Activated CD4-positive, alpha-beta T cell treated with anti-CD3 and anti-CD28 coated beads for 36 hours (primary cell): ENCODE measurements around the gene POLR1G. TPM values are rescaled to one million over a fixed set of nuclear protein-coding genes. Genes with fewer than 3 reads are reported as not detected.
"Not testable (repeated sequence)": the region's sequence is repeated elsewhere in the genome, so short reads cannot be mapped to it uniquely, and the experiment has no call there.

Experiments used
- ATAC-seq: fragments of 200-7000 bp; cut with Tn5 transposase; one replicate; pipeline ENCODE4 v1.10.0; 2021; ENCODE audit warnings: mild to moderate bottlenecking, moderate library complexity
- CTCF ChIA-PET: fragments of 350-600 bp; sonication (Branson Sonifier 250); formaldehyde crosslinking; loops from one replicate; lab custom pipeline; 2021; ENCODE audit warnings: antibody characterized with exemption; lab: Charles Lee
- POLR2A ChIA-PET: fragments of 350-600 bp; sonication (Branson Sonifier 250); formaldehyde crosslinking; loops from one replicate; lab custom pipeline; 2021; ENCODE audit warnings: antibody characterized with exemption, inconsistent platforms; lab: Charles Lee
- DNase-seq: peaks from one replicate; pipeline ENCODE4 v3.0.0-alpha.2; 2020
- H3K27ac Mint-ChIP-seq: one replicate; pipeline ENCODE4 v1.8.0; 2021; ENCODE audit warnings: mixed read lengths
- H3K27me3 Mint-ChIP-seq: one replicate; pipeline ENCODE4 v1.8.0; 2021; ENCODE audit warnings: mixed read lengths
- H3K36me3 Mint-ChIP-seq: one replicate; pipeline ENCODE4 v1.8.0; 2021; ENCODE audit warnings: low read depth, mixed read lengths
- H3K4me1 Mint-ChIP-seq: one replicate; pipeline ENCODE4 v1.8.0; 2021; ENCODE audit warnings: mixed read lengths
- H3K4me3 Mint-ChIP-seq: one replicate; pipeline ENCODE4 v1.8.0; 2021; ENCODE audit warnings: mild to moderate bottlenecking, moderate library complexity, mixed read lengths
- H3K9me3 Mint-ChIP-seq: one replicate; pipeline ENCODE4 v1.8.0; 2021; ENCODE audit warnings: low read depth, mixed read lengths
- intact Hi-C, 2 experiments: fragments of 100-400 bp; cut with DNase I in 1 of 2; cut with micrococcal nuclease in 1 of 2; formaldehyde crosslinking; loops; one replicate each; pipeline versions ENCODE4 v1.14.2 to v1.15.1; 2022 to 2024; cut with DNase I, micrococcal nuclease
- total RNA-seq, 2 experiments: library from RNA; stranded (reverse); gene quantifications; one replicate each; pipeline ENCODE4 v1.2.3, GENCODE V29; 2021

POLR1G gene
- total RNA-seq, 2 experiments from 2014 or later, result 15.8 to 18.4 TPM

- intact Hi-C loops, result loop anchor here in 1 of 2 experiments (10.0 kb wide), 1 partner anchor 243 kb away; no protein-coding TSS in a partner anchor
- no peak overlapping the region for H3K4me3 Mint-ChIP-seq
- H3K4me1 Mint-ChIP-seq, result peaks cover 24% of the 10 kb centered on the region
- CTCF ChIA-PET, result interaction anchor here (1.0 to 3.4 kb wide), 8 partner anchors 11 to 156 kb away, joined by 3 to 17 read pairs (median 8); no protein-coding TSS in a partner anchor
- H3K27me3 Mint-ChIP-seq, result peaks cover 42% of the 10 kb centered on the region
- DNase-seq (no peak), ATAC-seq (no peak)
- H3K9me3 Mint-ChIP-seq, result no peaks in the 10 kb centered on the region
- no peak overlapping the region for H3K27ac Mint-ChIP-seq
- POLR2A ChIA-PET, result interaction anchor here (0.7 kb wide), 2 partner anchors 75 to 240 kb away, joined by 3 read pairs; no protein-coding TSS in a partner anchor
- H3K36me3 Mint-ChIP-seq, result peaks cover 2% of the 10 kb centered on the region
These were observed 4.6 kb upstream of the POLR1G start for GRCh38 chr19:45401815-45402214.

- POLR2A ChIA-PET, result interaction anchor here (0.6 to 0.7 kb wide), 3 partner anchors 10 to 240 kb away, joined by 3 read pairs; no protein-coding TSS in a partner anchor
- H3K9me3 Mint-ChIP-seq, result no peaks in the 10 kb centered on the region
- CTCF ChIA-PET, result interaction anchor here (0.5 to 3.4 kb wide), 13 partner anchors 8 to 280 kb away, joined by 3 to 17 read pairs (median 4); no protein-coding TSS in a partner anchor
These were observed 4.0 kb upstream of the POLR1G start for GRCh38 chr19:45402298-45403061.

GRCh38 chr19:45403272-45403671 lies 3.2 kb upstream of the POLR1G start:
- DNase-seq (no peak), ATAC-seq (no peak)
- no peak overlapping the region for H3K27ac Mint-ChIP-seq
- H3K36me3 Mint-ChIP-seq, result peaks cover 3% of the 10 kb centered on the region
- H3K4me1 Mint-ChIP-seq, result peaks cover 31% of the 10 kb centered on the region
- ChIA-PET CTCF (interaction anchor here (1.0 to 3.4 kb wide), 7 partner anchors 9 to 155 kb away, joined by 3 to 17 read pairs (median 4); no protein-coding TSS in a partner anchor), POLR2A (no interaction called here)
- H3K9me3 Mint-ChIP-seq, result no peaks in the 10 kb centered on the region
- H3K27me3 Mint-ChIP-seq, result peaks cover 34% of the 10 kb centered on the region
- intact Hi-C loops, result loop anchor here in 1 of 2 experiments (10.0 kb wide), 1 partner anchor 242 kb away; no protein-coding TSS in a partner anchor
- no peak overlapping the region for H3K4me3 Mint-ChIP-seq

More at GRCh38 chr19:45402298-45403061, 4.0 kb upstream of the POLR1G start:
- Mint-ChIP-seq H3K27ac (no peak overlapping the region), H3K4me1 (peaks cover 23% of the 10 kb centered on the region), H3K4me3 (no peak overlapping the region), H3K27me3 (peaks cover 37% of the 10 kb centered on the region), H3K36me3 (peaks cover 2% of the 10 kb centered on the region)
- intact Hi-C loops, result loop anchor here in 1 of 2 experiments (10.0 kb wide), 1 partner anchor 242 kb away; no protein-coding TSS in a partner anchor
- ATAC-seq (no peak), DNase-seq (peak; percentile 55)

GRCh38 chr19:45403781-45404556 lies 2.5 kb upstream of the POLR1G start:
- ChIA-PET CTCF (interaction anchor here (0.7 to 3.4 kb wide), 7 partner anchors 36 to 672 kb away, joined by 3 to 17 read pairs (median 3); partner anchors contain the start of gene TRAPPC6A), POLR2A (interaction anchor here (0.7 to 1.1 kb wide), 2 partner anchors 13 to 31 kb away, joined by 3 read pairs; no protein-coding TSS in a partner anchor)
- peak overlapping the region; percentile 95 for H3K4me3 Mint-ChIP-seq
- peaks cover 29% of the 10 kb centered on the region for H3K27me3 Mint-ChIP-seq
- H3K9me3 Mint-ChIP-seq, result no peaks in the 10 kb centered on the region
- no peak overlapping the region for H3K27ac Mint-ChIP-seq
- DNase-seq (peak; percentile 87), ATAC-seq (peak; percentile 15)
- peaks cover 33% of the 10 kb centered on the region for H3K4me1 Mint-ChIP-seq
- intact Hi-C loops, result loop anchor here in 1 of 2 experiments (1.0 to 10.0 kb wide), 2 partner anchors 74 to 241 kb away; no protein-coding TSS in a partner anchor
- peaks cover 9% of the 10 kb centered on the region for H3K36me3 Mint-ChIP-seq

GRCh38 chr19:45404557-45405434 lies 1.6 kb upstream of the POLR1G start, which contains the start of gene PPP1R13L:
Gene PPP1R13L, minus strand, starts transcription at chr19:45405069. Its CDS starts 6,751 bp downstream, at chr19:45398318.
- H3K27ac Mint-ChIP-seq, result peak within 1 kb of the TSS; percentile 97
- peak; percentile 40 for ATAC-seq
- intact Hi-C loops, result loop anchor here (1.0 to 10.0 kb wide), 9 partner anchors 34 to 514 kb away; partner anchors contain the start of genes DMWD (in 1 of the 2), ERCC2 (in 1 of the 2), OPA3 (in 1 of the 2) and PPP1R37 (in 1 of the 2)
- H3K36me3 Mint-ChIP-seq, result peaks cover 16% of the 10 kb centered on the region
- ChIA-PET CTCF (interaction anchor here (0.5 to 3.4 kb wide), 7 partner anchors 9 to 673 kb away, joined by 3 to 17 read pairs (median 3); partner anchors contain the start of gene TRAPPC6A), POLR2A (interaction anchor here (1.1 kb wide), 1 partner anchor 14 kb away, joined by 3 read pairs; no protein-coding TSS in a partner anchor)
- H3K4me3 Mint-ChIP-seq, result peak within 1 kb of the TSS; percentile 95
- H3K27me3 Mint-ChIP-seq, result peaks cover 29% of the 10 kb centered on the region
- H3K4me1 Mint-ChIP-seq, result peaks cover 34% of the 10 kb centered on the region
- no peaks in the 10 kb centered on the region for H3K9me3 Mint-ChIP-seq
- peak; percentile 85 for DNase-seq

- peak overlapping the region; percentile 95 for H3K4me3 Mint-ChIP-seq
- intact Hi-C loops, result loop anchor here (1.0 to 10.0 kb wide), 23 partner anchors 18 to 515 kb away; partner anchors contain the start of genes BLOC1S3 (in 1 of the 2), CLPTM1 (in 1 of the 2), DMWD (in 1 of the 2) and ERCC1 (in 1 of the 2)
- ChIA-PET POLR2A (interaction anchor here (0.7 kb wide), 1 partner anchor 73 kb away, joined by 4 read pairs; no protein-coding TSS in a partner anchor), CTCF (interaction anchor here (0.5 to 2.1 kb wide), 3 partner anchors 10 to 73 kb away, joined by 3 to 11 read pairs (median 3); no protein-coding TSS in a partner anchor)
- ATAC-seq (peak; percentile 59), DNase-seq (peak; percentile 91)
- H3K9me3 Mint-ChIP-seq, result no peaks in the 10 kb centered on the region
- peak overlapping the region; percentile 97 for H3K27ac Mint-ChIP-seq
- peaks cover 20% of the 10 kb centered on the region for H3K36me3 Mint-ChIP-seq
- peaks cover 34% of the 10 kb centered on the region for H3K4me1 Mint-ChIP-seq
- H3K27me3 Mint-ChIP-seq, result peaks cover 23% of the 10 kb centered on the region
These were observed 814 bp upstream of the POLR1G start for GRCh38 chr19:45405435-45406225.

GRCh38 chr19:45407091-45407375 lies 589 bp downstream of the POLR1G start:
- ATAC-seq (no peak), DNase-seq (no peak)
- intact Hi-C loops, result loop anchor here (1.0 to 10.0 kb wide), 5 partner anchors 16 to 452 kb away; partner anchors contain the start of genes CLPTM1 (in 1 of the 2), ERCC1 (in 1 of the 2) and PPP1R37 (in 1 of the 2)
- CTCF ChIA-PET, result interaction anchor here (0.7 to 2.0 kb wide), 3 partner anchors 72 to 206 kb away, joined by 3 to 10 read pairs (median 6); no protein-coding TSS in a partner anchor
- H3K27ac Mint-ChIP-seq, result peak overlapping the region; percentile 73
- POLR2A ChIA-PET, result no interaction called here
- H3K9me3 Mint-ChIP-seq, result no peaks in the 10 kb centered on the region
- peaks cover 23% of the 10 kb centered on the region for H3K27me3 Mint-ChIP-seq
- H3K36me3 Mint-ChIP-seq, result peaks cover 29% of the 10 kb centered on the region
- H3K4me1 Mint-ChIP-seq, result peaks cover 34% of the 10 kb centered on the region
- peak overlapping the region; percentile 95 for H3K4me3 Mint-ChIP-seq

GRCh38 chr19:45407585-45407984 lies 1.1 kb downstream of the POLR1G start:
- intact Hi-C loops, result loop anchor here (1.0 to 10.0 kb wide), 5 partner anchors 16 to 453 kb away; partner anchors contain the start of genes CLPTM1 (in 1 of the 2), ERCC1 (in 1 of the 2) and PPP1R37 (in 1 of the 2)
- ATAC-seq, H3K27ac Mint-ChIP-seq, DNase-seq, H3K9me3 Mint-ChIP-seq: not testable (repeated sequence)
- Mint-ChIP-seq H3K36me3 (peaks cover 31% of the 10 kb centered on the region), H3K27me3 (peaks cover 21% of the 10 kb centered on the region), H3K4me1 (peaks cover 34% of the 10 kb centered on the region), H3K4me3 (peak overlapping the region; percentile 95)
- CTCF ChIA-PET, result interaction anchor here (0.7 to 2.0 kb wide), 5 partner anchors 69 to 454 kb away, joined by 3 to 10 read pairs (median 3); no protein-coding TSS in a partner anchor
- POLR2A ChIA-PET, result interaction anchor here (0.6 to 0.8 kb wide), 3 partner anchors 11 to 769 kb away, joined by 3 read pairs; no protein-coding TSS in a partner anchor
